GM13976 (cell line): Measurements from ENCODE around the gene AFAP1L2.

Experiments used
- DNase-seq: peaks from one replicate; pipeline ENCODE4 v3.0.0; 2012; ENCODE audit warnings: low spot score
- in situ Hi-C: fragments of 300-500 bp; cut with MboI; formaldehyde crosslinking; loops from one replicate; pipeline ENCODE4 v1.12.0; 2022; ENCODE audit warnings: low sequenced_read_pairs, mixed read lengths, inconsistent platforms; ENCODE audit not compliant: unreplicated experiment
- TF ChIP-seq, protein P1 (sequence below): IDR thresholded peaks from 2 replicates; pipeline ENCODE4 v1.5.1; 2012; ENCODE audit warnings: borderline replicate concordance, mild to moderate bottlenecking; ENCODE audit not compliant: insufficient read depth; ENCODE audit errors: extremely low read depth, missing control alignments, control extremely low read depth

Gene AFAP1L2

GRCh38 chr10:114308531-114309363 lies 95.6 kb downstream of the AFAP1L2 start:
- no peak for DNase-seq
- in situ Hi-C loops, result loop anchor here (10.0 kb wide), 1 partner anchor 236 kb away; no protein-coding TSS in a partner anchor
- TF ChIP-seq, protein P1, sequence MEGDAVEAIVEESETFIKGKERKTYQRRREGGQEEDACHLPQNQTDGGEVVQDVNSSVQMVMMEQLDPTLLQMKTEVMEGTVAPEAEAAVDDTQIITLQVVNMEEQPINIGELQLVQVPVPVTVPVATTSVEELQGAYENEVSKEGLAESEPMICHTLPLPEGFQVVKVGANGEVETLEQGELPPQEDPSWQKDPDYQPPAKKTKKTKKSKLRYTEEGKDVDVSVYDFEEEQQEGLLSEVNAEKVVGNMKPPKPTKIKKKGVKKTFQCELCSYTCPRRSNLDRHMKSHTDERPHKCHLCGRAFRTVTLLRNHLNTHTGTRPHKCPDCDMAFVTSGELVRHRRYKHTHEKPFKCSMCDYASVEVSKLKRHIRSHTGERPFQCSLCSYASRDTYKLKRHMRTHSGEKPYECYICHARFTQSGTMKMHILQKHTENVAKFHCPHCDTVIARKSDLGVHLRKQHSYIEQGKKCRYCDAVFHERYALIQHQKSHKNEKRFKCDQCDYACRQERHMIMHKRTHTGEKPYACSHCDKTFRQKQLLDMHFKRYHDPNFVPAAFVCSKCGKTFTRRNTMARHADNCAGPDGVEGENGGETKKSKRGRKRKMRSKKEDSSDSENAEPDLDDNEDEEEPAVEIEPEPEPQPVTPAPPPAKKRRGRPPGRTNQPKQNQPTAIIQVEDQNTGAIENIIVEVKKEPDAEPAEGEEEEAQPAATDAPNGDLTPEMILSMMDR, result no peak

- in situ Hi-C loops, result loop anchor here (10.0 kb wide), 1 partner anchor 237 kb away; no protein-coding TSS in a partner anchor
- no peak for DNase-seq
- TF ChIP-seq, protein P1, result no peak
These were observed 96.6 kb downstream of the AFAP1L2 start for GRCh38 chr10:114307731-114308130.

GRCh38 chr10:114306116-114306973 lies 98.0 kb downstream of the AFAP1L2 start:
- no peak for DNase-seq
- in situ Hi-C loops, result loop anchor here (10.0 kb wide), 1 partner anchor 238 kb away; no protein-coding TSS in a partner anchor
- TF ChIP-seq, protein P1, result no peak

DNA sequence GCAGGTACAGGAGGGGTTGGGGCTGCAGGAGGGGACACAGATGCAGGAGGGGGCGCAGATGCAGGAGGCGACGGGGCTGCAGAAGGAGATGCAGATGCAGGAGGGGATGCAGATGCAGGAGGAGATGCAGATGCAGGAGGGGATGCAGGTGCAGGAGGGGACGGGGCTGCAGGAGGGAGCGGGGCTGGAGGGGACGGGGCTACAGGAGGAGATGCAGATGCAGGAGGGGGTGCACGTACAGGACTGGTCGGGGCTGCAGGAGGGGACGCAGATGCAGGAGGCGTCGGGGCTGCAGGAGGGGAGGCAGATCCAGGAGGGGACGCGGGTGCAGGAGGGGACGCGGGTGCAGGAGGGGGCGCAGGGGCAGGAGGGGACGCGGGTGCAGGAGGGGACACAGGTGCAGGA lies 98.8 kb downstream of the AFAP1L2 start:
- TF ChIP-seq, protein P1, result no peak
- no peak for DNase-seq
- in situ Hi-C loops, result loop anchor here (10.0 kb wide), 1 partner anchor 239 kb away; no protein-coding TSS in a partner anchor

DNA sequence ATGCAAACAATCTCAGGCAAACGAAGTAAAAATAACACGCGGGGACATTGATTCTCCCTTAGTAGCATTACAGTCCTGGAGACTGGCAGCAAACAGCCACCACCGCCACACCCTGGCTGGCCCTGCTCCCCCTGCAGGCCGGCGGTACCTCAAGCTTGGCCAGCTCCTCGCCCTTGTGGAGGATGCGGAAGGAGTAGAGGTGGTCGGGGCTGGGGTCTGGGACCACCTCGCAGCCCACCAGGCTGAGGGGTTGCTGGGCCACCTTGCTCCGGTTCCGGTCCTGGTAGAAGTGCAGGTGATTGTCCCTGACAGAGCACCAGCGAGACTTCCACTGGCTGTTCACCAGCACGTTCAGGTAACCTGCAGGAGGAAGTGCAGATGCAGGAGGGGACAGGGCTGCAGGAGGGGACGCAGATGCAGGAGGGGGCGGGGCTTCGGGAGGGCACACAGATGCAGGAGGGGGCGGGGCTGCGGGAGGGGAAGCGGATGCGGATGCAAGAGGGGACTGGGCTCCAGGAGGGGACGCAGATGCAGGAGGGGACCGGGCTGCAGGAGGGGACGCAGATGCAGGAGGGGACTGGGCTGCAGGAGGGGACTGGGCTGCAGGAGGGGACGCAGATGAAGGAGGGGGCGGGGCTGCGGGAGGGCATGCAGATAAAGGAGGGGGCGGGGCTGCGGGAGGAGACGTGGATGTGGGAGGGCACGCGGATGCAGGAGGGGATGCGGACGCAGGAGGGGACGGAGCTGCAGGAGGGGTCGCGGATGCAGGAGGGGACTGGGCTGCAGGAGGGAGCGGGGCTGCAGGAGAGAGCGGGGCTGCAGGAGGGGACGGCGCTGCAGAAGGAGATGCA lies 99.5 kb downstream of the AFAP1L2 start:
- TF ChIP-seq, protein P1, result peak; percentile 74
- in situ Hi-C loops, result loop anchor here (10.0 kb wide), 1 partner anchor 240 kb away; no protein-coding TSS in a partner anchor
- peak; percentile 73 for DNase-seq
